Stimulated activated CD4-positive, alpha-beta T cell treated with anti-CD3 and anti-CD28 coated beads, TNF-alpha, amount 100 ng/mL, for 48 hours (primary cell): Measurements from ENCODE around the gene ETV1.

ENCODE experiments used
- DNase-seq, 3 donors: peaks; one replicate each; pipeline ENCODE4 v3.0.0-alpha.2; 2020; ENCODE audit warnings: low read depth in 3 of 3

The ETV1 gene

DNA sequence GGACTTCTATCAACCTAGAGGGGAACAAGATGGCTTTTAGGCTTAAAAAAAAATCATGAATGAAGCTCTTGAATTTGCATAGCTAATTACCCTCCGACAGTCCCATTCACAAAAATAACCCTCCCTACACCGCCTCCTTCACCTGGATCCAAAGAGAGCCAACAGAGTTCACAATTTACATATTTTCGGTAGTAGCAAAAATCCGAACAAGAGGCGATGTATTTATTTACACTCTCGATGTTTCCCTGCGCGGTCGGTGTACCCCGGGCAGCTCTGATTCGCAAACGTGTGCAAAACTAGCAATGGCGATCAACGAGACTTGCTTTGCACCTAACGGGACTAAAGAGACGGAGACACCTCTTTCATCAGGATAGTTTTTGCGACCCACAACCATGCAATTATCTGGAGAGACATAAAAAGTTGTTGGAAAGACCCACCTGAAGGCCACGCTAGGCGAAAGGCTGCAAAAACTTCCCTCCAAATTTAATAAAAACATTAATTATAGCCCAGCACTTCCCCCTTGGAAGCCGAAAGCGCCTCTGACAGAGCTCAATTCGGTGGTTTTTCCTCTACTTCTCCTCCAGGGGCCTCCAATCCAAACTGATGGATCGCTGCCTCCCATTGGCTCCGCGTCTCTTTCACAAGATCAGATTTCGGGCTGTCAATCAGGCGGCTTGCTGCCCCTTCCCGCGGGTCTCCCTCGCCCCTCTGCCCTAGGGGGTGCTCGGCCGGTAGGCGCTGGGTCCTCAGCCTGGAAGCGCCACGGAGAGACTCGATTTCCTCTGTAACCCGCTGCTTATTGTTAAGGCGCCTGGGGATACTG lies at the start of gene ETV1:
Gene ETV1, minus strand, starts transcription at position 541 of the 823 bp plus-strand sequence. CDS start 614 bp downstream, outside the sequence.
- DNase-seq: no peak

DNA sequence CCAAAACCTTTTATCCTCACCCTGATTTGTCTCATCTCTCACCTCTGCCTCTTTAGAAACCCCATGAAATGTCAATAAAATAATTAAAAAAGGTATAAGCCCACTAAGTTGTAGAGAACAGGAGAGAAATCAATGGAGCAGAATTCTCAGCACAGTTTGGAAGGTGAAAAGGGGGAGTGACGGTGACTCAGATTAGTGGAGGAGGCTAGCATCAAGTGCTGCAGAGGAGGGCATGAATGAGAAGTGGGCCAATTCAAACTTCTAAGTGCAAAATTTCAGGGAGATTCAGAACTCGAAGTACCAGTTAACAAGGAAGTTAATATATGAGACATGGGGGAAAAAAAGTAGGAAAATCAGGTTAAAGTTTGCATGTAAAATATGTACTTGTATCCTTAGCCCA lies 34.9 kb upstream of the ETV1 start:
- DNase-seq: no peak

DNA sequence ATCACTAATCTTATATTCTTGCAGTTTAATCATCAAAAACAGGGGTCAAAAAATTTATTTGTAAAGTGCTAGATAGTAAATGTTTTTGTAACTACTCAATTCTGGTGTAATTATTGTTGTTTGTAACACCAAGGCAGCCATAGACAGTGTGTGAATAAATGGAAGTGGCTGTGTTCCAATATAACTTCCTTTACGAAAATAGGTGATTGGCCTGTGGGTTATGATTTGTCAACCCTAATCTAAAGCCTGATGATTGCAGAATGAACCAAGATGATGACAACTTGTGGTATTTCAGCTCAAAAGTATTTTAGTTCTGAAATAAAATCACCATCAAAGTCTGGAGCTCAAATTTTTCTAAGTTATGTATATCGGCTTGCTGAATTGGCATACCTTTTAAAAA lies 34.4 kb upstream of the ETV1 start:
- no peak for DNase-seq

DNA sequence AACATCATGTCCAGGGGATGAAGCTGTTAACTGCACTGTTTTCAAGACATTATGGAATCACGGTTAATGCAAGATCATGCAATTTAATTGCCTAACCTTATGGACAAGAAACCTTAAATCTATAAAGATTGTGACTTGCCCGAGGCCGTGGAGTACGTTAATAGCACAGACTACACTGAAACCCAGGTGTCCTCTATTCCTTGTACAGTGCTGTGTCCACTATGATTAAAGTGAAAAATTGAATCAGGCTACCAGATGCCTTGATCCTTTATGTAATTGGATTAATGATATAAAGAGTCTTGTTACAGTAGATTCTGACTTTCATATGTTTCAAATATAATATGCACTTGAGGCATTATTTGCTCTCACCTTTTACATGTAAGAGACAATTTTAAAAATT lies 33.9 kb upstream of the ETV1 start:
- no peak for DNase-seq

DNA sequence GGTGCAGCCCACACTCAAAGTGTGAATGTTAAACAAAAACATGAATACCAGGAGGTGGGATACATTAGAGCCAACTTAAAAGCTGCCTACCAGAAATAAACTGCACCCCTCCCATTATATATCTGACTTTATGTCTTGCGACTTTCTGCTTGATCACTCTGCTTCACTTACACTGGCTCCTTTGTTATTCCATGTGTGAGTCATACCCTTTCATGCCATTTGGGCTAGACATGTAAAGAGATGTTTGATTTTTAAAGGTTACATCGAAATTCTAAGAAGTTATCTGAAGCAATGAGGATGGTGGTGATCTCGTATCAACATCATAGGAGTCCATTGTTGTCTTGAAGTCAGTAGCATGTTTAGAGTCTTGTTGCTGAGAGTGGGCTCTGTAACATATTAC lies 31.6 kb upstream of the ETV1 start:
- no peak for DNase-seq

DNA sequence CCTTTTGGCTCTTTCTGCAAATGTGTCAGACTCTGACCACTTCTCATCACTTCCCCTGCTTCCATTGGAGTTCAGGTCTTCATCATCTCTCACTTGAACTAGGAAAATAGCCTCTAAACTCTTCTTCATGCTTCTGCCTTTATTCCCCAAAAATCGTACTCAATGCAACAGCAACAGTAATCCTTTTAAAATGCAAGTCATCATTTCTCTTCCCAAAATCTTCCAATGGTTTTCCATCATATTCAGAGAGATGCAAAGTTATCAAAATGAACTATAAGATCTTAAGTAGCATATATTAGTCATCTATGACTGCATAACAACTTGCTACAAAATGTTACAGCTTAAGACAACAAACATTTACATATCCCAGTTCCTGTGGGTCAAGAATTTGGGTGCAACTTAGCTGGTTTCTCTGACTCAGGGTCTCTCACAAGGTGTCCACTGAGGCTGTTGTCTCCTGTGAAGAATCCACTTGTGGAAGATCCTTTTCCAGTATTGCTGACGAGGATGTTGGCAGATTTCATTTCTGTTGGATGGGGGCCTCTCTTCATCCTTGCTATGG lies 31.0 kb upstream of the ETV1 start:
- no peak for DNase-seq

DNA sequence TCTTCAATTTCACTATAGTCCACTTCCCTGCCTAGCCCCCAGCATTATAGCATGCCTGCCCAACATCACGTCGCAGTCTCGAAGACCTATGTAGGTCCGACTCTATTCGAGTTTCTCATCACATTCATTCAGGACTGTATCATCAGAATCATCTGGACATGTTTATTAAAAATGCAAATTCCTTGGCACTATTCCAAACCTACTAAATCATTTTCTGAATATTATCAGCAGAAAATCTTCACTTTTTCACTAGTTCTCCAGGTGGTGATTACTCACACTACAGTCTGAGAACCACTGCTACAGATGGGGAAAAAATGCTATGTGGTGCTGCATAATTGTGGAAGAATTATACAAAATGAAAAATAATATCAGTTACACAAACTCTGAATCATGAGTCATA lies 29.3 kb upstream of the ETV1 start:
- no peak for DNase-seq

DNA sequence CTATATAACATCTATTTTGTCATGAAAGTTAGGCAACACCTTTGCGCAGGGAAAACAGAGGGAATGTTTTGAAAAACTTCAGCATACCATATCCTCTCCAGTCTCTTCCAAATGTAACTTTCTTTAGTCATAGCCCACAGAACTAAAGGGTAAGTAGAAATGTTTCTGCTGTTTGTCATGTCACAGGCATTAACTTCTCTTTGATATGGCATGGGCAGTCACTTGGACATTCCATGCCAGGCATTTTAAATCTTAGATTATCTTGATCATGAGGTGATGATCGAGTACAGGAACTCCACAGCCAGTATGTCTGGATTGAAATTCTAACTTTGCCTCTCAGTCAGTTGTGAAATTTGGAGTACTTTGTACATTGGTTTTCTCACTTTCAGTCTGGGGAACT lies 27.5 kb upstream of the ETV1 start:
- no peak for DNase-seq

DNA sequence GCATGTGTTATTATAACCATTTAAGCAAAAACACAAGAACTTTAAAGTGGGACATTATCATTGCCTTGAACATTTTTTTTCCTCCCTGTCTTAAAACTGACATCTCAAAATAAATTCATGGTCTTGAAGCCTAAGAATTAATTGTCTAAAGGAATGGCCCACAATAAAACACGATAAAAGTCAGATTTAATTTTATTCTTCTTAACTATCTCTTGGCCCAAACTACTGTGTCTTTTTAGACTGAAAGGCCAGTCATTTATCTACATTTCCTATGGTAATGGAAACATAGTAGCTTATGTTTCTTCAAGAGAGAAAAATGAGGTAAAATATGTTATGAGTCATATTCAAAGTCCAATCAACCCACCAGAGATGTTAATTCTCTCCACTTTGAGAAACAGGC lies 24.4 kb upstream of the ETV1 start:
- no peak for DNase-seq

DNA sequence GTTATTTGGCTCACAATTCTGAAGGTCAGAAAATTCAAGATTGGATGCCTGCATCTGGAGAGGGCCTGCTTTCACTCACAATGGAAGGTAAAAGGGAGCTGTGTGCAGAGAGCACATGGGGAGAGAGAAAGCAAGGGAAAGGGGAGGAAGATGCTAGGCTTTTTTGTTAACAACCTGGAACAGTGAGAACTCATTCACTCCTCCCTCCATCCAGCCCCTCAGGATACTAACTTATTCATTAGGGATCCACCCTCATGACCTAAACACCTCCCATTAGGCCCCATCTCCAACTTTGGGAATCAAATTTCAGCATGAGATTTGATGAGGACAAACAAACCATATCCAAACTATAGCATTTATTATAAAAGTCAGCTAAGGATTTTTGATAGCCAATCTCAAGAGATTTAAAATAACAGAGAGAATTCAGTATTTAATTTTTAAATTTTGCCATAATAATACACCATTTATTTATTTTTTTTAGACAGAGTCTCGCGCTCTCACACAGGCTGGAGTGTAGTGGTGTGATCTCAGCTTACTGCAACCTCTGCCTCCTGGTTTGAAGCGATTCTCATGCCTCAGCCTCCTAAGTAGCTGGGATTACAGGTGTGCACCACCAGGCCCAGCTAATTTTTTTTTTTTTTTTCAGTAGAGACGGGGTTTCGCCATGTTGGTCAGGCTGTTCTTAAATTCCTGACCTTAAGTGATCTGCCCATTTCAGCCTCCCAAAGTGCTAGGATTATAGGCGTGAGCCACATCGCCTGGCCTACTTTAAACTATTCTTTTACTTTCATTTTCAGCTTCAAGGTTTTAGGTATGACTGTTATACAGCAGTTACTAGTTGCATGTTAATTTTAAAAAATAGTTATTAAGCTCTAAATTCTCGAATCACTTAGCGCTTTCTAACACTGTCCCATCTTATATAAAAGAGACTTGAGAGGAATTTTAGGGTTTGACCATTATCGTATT lies 20.3 kb upstream of the ETV1 start:
- DNase-seq: no peak

DNA sequence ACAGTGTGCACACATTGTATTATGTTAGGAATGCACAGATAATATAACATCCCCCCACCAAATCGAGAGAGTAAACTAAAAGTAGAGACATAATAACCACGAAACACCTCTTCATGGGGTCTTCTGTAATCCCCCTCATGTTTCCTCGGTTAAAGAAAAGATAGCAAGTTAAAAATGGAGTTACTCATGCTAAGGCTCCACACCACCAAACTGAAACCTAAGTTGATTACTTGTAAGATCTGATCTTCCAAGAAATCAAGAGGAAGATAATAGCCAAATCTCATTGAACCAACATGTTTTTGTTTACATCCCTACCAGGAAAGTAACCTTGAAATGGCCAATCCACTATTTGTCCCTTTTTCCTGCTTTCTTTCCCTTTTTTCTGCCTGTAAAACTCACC lies 11.7 kb upstream of the ETV1 start:
- DNase-seq: no peak

DNA sequence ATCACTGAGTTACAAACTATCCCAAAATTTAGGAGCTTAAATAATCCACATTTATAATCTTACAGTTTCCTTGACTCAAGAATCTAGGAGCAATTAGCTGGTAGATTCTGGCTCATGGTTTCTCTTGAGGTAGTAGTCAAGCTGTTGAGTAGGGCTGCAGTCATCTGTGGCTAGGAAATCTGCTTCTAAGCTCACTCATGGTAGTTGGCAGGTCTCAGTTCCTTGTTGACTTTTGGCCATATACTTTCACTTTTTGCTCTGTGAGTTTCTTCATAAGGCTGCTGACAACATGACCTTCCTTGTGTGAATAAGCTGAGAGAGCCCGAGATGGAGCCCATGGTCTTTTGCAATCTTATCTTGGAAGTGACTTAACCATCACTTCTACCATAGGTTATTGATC lies 10.8 kb upstream of the ETV1 start:
- no peak for DNase-seq

DNA sequence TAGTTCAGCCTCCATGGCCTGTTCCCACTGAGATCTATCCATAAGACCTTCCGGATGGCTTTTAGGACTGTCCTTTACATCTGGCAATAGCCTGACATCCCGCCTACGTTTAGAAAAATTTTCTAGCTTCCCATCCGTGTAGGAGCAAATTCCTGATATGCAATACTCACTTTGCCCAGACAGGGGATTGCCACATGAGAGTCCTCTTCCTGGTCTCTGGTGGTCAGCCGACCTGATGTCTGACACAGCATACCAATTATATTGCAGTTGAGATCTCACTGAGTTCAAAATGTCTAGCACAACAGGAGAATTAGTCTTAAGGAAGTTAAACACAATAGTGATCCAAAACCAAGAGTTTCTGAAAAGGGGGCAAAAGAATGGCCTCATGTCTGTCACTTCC lies 9.4 kb upstream of the ETV1 start:
- DNase-seq: no peak

DNA sequence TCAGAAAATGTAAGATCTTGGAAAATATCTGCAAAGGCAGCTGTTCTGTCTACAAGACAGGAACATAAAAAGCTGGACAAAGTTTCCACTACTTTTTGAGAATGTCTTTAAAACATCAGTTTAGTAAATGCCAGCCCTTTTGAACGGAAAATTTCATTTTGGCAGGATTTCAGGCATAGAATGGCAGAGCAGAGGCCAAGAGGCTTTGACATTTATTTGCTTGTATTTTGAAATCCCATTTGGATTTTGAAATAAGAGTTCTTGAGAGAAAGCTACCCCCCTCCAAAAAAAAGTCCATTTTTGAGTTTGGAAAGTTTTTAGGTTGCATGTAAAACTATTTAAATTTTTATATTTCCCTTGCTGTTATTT lies 3.1 kb upstream of the ETV1 start:
- no peak for DNase-seq

DNA sequence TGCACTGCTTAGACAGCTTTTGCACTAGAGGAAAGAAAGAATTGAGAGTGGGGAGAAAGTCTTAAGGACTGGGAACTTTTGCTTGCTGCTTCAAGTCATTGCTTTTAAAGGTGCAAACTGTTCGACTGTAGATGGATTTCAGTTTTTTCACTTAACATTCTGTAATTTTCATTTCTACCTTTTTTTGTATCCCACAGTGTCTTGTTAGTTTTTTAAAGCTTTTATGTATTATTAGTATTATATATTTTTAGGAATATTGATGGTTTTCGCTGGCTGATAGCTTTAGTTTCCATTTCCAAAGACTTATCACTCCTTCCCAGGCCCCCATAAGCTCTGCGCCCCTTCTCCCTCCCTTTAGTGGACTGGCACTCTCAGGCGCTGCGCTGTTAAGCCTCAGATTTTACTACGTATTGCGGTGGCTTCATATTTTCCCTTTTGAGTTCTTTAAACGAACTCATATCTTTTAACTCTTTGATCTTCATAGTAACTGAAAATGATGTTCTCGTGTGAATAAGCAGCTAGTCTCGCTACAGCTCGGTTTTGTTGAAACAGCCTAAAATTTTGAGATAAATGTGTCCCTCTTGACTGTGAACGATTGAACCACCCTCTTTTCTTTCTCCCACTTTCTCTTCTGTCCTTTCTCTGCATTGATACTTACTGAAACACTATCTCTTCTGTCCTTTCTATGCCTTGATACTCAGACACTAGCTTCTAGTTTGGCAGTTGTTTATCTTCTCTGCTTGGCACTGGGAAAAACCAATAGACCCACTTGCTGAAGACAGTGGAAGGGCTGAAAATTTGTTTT lies 2.5 kb upstream of the ETV1 start:
- DNase-seq: no peak

DNA sequence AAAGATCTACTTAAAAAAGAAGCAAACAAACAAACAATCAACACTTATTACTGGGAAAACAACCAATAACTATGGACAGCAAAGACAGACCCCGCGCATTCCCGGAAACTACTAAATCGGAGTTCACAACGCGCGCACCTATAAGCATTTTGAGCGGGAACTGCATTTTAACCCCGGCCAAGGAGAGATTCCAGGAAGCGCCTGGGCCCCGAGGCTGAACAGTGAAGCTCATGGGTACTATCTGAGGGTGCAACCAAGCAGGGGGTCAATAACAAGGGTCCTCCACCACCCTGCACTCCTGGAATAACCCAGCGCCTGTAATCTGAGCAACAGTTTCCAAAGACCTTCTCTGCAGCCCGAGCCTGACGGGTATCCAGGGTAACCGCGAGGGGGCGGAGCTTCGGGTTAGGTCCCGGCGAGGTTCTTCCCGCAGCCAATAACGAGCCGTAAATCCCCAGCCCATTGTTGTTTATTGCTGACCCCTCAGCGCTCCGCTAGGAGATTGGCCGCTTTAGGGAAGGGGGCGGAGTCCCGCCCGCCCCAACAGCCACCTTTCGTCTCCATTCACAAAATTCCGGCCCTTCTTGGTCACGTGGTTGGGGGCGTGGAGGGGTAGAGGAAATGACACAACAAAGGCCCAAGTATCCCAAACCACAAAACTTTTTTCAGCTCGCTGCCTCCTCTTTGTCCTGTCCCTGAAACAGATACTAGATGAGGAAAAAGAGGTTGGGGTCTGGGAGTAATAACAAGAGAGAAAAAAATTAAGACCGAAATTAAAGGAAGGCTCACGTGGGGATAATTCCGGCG lies 1.7 kb upstream of the ETV1 start:
- peak; percentile 24 to 50 (median 44) for DNase-seq

DNA sequence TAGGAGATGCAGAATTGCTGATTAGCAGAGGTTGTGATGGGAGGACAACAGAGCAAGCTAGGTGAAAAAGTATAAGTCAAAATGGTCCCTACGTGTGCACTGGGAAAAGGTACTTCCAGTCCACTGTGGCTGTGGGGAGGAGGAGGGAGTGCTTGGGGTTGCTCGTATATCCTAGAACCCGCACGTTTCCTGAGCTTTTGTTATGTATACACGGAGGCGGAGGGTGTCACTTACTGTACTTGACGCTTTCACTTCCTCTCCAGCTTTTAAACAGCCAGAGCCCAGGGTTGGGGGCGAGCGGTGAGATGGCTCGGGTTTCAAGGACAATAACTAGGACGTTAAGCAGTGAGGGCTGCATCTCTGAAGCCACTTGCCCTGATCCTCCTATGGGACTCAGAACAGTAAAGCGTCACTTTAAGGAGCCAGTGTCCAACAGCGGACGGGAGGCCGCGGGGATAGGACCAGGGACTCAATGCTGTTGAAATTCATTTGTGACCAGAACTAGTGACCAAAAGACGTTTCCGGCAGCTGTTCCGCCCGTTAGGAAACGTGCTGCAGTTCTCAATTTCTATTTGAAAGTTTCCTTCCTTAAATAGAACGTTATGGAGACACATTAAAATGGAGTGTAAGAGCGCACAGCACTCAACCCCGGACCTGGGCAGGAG lies 985 bp upstream of the ETV1 start:
- peak in 1 of 3 donors; percentile 12 for DNase-seq

DNA sequence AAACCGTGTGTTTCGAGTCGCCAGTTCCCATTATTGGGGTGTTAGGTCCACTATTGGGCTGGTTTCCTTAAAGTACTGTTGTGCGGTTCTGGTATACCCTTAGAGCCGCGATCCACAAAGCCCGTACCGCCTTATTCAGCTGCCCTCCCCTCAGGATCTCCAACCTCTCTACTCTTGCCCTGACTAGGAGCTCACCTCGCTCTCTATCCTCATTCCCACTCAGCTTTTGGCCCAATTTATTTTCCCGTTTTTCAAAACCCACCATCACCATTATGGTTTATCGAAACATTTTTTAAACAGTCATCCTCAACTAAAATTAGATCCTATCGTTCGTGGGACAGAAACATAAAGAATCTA lies 461 bp upstream of the ETV1 start:
- no peak for DNase-seq

DNA sequence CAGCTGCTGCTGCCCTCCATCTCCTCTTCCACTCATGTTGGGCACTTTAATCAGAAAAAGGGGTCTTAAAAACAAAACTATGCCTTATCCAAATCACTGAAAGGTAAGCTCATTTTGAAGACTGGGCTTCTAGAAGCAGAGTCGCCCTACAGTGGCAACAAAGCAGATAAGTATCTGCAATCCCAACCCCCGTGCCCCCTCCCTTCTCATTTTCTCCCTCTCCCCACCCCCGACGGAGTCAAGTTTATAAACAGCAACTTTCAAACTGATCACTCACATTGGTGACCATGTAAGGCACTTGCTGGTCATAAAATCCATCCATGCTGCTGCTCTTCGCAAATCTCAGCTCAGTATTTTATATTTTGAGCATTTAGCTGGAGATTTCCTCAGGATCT lies 738 bp downstream of the ETV1 start:
- no peak for DNase-seq

DNA sequence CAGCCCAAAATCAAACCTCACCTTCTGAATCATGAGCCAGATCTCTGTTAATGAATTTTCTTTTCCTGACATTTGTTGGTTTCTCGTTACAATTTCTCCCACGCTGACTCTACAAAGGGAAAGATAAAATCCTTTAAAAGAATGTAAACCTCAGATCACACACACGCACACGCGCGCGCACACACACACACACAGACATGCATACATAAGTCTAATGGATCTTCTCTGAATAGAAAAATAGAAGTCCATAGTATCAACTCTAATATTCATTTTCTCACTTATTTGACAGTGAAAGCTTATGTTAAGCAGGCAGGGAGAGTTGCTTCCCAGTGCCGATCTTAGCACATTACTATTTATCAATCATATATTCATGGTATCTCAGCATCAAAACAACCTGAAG lies 1.4 kb downstream of the ETV1 start:
- DNase-seq: no peak

DNA sequence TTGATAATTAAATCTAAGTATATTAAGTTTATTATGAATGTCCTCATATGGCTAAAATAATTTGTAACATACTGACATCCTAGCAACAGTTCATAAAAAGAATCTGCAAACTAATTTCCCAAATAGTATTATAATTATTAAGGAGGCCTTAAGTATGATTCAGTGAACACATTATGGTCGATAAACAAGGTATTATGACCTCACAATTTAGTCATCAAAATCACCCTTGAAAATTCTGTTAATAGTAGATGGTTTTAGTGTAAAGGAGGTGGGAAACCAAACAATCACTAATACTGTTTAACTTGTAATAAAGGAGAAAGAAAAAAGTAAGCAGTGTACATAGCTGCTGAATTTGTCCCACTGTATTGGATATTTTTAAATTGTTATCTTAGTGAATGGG lies 2.1 kb downstream of the ETV1 start:
- no peak for DNase-seq
